Peyer's patch (tissue), 4 donors: ENCODE data around the gene SORCS3.

Source experiments
- CTCF ChIP-seq, 6 experiments: fragments of 450-650 bp in 4 of 6; fragments of 200-600 bp in 2 of 6; sonication (generic) in 1 of 6; IDR thresholded peaks; one replicate each; pipeline ENCODE4 v1.5.1; 2017 to 2019; ENCODE audit warnings: antibody characterized with exemption in 6 of 6, mild to moderate bottlenecking in 3 of 6, moderate library complexity in 1 of 6
- POLR2A ChIP-seq, 2 donors: fragments of 450-650 bp; IDR thresholded peaks; one replicate each; pipeline ENCODE4 v1.5.1; 2017; ENCODE audit warnings: antibody characterized with exemption in 2 of 2, mild to moderate bottlenecking in 2 of 2, moderate library complexity in 2 of 2

- no peak for TF ChIP-seq CTCF (IDR thresholded peaks at IDR 0.05)
- no peak for TF ChIP-seq POLR2A (IDR thresholded peaks at IDR 0.05)
These were observed 133.1 kb downstream of the SORCS3 start for GRCh38 chr10:104774234-104774633.
